Dermis microvascular lymphatic vessel endothelial cell (primary cell): Measurements from ENCODE around the gene ANXA9. TPM values are rescaled to one million over a fixed set of nuclear protein-coding genes. Genes with fewer than 3 reads are reported as not detected.

Experiments used
- DNase-seq, 2 donors: peaks; one replicate each; pipeline versions ENCODE4 v3.0.0 to v3.0.0-alpha.2; 2010; ENCODE audit warnings: low read depth in 2 of 2
- total RNA-seq: library from RNA; depleted of rRNA; stranded (reverse); fragments of >200 nt; gene quantifications from 2 replicates; pipeline ENCODE4 v1.2.1, GENCODE V29; 2014

Gene ANXA9, protein sequence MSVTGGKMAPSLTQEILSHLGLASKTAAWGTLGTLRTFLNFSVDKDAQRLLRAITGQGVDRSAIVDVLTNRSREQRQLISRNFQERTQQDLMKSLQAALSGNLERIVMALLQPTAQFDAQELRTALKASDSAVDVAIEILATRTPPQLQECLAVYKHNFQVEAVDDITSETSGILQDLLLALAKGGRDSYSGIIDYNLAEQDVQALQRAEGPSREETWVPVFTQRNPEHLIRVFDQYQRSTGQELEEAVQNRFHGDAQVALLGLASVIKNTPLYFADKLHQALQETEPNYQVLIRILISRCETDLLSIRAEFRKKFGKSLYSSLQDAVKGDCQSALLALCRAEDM
- not detected in 2 replicates for total RNA-seq

DNA sequence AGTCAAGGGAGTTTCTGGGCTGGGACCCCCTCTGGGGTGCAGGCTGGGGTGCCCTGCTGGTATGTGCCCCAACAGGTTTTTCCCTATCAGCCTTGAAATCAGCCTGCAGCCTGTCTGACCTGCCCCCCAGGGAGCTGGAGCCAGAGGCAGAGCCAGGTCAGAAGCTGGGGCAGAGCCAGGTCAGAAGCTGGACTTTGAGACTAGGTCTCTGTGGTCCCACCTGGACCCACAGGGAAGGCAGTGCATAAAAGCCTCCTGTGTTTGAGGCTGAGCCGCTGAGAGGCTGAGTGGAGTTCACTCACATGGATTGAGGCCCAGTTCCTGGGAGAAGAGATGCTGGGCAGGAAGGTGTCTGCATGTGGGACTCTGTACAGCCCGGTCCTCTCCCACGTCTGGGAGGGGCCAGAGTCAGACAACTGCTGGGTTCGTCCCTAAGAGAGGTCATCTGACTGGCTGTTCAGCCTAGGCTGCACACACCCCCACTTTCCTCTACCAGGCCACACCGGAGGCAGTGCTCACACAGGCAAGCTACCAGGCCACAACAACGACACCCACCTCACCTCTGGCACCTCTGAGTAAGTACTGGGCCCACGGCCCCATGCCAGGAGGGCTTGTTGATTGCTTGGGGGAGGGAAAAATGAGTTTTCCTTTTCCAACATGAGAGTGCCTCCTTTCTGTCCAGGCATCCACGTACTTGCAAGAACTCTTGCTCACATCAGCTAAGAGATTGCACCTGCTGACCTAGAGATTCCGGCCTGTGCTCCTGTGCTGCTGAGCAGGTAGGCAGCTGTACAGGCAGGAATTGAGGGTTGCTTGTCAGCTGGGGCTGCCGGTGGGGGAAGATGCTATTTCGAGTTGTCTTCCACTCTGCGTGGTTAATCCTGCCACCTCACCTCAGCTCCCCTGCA, at the start of gene ANXA9:
Gene ANXA9 (plus strand): TSS at position 488 of the 908 bp plus-strand sequence. CDS start 814 bp downstream, outside the sequence.
- no peak for DNase-seq

DNA sequence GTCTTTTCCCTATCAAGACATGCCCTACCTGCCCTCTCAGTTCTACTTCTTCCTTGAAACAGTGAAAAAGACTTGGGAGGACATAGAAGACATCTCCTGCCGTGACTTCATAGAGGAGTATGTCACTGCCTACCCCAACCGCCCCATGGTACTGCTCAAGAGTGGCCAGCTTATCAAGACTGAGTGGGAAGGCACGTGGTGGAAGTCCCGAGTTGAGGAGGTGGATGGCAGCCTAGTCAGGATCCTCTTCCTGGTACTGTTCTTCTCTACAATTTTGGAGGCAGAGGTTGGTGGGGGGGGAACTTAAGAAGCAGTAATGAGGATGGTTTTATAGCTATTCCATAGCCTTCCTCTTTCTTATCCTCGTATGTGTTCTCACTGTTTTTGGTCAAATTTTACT, 37.2 kb upstream of the ANXA9 start:
- DNase-seq: no peak

DNA sequence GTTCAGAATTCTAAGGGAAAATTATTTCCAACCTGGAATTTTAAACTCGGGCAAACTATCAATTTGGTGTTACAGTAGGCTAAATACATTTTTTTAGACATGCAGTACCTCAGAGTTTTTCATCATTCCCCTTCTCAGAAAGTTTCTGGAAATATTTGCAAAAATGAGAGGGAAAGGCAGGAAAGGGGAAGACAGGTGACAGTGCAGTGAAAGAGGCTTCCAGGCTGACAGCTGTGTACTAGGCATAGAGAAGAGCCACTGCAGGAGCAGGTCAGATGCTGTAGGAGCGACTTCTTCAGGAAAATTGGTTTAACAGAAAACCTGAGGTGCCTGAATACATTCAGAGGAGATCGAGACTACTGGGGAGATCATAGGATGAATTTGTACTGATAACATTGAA, 27.4 kb upstream of the ANXA9 start:
- DNase-seq: no peak

DNA sequence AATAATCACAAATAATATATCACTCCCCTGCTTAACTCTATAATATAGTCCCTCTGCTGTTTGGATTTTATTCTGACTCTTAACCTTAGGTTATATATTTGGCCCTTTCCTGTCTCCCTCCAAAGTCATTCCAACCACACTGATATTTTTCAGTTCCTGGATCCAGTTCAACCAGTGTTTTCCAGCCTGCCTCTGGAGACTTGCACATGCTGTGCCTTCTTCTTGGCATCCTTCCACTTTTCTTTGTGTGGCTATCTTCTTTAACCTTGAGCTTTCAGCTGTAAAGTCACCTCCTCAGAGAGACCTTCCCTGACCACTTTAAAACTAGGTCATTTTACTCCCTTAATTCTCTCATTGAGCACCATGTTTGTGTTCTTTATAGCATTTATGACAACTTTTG, 26.8 kb upstream of the ANXA9 start:
- no peak for DNase-seq

DNA sequence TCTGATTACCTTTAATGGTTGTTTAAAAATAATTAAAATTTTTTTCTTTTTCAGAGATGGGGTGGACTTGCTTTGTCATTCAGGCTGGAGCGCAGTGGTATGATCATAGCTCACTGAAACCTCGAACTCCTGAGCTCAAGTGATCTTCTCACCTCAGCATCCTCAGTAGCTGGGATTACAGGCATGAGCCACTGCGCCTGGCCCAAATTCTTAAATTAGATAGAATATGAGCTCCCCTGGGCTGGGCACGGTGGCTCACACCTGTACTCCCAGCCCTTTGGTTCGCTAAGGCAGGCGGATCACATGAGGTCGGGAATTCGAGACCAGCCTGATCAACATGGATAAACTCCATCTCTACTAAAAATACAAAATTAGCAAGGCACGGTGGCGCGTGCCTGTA, 24.4 kb upstream of the ANXA9 start:
- no peak for DNase-seq

DNA sequence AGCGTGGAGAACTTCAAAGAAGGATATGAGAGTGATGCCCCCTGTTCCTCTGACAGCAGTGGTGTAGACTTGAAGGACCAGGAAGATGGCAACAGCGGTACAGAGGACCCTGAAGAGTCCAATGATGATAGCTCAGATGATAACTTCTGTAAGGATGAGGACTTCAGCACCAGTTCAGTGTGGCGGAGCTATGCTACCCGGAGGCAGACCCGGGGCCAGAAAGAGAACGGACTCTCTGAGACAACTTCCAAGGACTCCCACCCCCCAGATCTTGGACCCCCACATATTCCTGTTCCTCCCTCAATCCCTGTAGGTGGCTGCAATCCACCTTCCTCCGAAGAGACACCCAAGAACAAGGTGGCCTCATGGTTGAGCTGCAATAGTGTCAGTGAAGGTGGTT, 21.4 kb upstream of the ANXA9 start:
- DNase-seq: no peak

DNA sequence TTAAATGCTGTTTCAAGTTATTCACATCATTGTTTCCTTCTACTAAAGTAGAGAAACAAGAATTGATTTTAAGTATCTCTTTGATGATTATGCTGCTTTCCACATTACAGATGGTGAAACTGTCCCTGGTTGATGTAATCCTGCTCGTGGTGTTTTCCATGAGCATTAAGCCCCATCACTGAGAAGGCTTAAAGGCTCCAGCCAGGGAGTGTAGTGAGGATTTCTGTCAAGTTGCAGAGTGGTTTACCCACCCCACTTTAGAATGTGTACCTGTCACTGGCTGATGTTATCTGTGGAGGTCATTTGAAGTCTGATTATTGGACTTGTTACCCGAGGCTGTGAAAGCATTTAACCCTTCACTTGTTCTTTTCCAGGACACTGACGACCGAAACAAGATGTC, 20.3 kb upstream of the ANXA9 start:
- DNase-seq: no peak

DNA sequence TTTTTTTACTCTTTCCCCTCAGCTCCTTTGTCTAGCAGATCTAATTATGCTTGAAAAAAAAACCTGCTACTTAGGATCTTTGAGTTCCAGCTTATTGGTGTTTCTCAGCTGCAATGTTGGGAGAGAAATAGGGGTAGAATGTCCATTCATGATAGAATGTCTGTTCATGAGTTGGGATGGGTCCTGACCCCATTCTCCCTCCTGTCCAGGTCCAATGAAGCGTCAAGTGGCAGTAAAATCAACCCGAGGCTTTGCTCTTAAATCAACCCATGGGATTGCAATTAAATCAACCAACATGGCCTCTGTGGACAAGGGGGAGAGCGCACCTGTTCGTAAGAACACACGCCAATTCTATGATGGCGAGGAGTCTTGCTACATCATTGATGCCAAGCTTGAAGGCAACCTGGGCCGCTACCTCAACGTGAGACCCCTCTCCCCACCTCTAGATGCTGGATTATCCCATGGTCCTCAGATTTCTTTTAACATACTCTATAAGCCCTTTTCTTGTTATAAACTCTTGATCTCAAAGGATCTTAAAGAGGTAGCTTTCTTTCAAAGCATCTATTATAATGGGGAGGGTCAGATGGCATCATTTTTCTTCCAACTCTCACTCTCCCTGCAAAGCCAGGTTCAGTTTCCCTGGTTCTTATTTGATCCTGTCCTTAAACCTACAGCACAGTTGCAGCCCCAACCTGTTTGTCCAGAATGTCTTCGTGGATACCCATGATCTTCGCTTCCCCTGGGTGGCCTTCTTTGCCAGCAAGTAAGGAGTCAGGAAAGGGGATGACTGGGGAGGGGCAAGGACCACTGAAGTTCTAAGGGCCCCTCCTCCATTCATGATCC, 18.6 kb upstream of the ANXA9 start:
- no peak for DNase-seq

DNA sequence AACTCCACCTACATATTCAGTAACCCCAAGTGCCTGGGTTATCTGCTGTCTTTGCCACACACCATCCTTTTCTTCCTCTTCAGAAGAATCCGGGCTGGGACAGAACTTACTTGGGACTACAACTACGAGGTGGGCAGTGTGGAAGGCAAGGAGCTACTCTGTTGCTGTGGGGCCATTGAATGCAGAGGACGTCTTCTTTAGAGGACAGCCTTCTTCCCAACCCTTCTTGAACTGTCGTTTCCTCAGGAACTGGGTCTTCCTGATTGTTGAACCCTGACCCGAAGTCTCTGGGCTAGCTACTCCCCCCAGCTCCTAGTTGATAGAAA, 18.0 kb upstream of the ANXA9 start:
- DNase-seq: no peak

DNA sequence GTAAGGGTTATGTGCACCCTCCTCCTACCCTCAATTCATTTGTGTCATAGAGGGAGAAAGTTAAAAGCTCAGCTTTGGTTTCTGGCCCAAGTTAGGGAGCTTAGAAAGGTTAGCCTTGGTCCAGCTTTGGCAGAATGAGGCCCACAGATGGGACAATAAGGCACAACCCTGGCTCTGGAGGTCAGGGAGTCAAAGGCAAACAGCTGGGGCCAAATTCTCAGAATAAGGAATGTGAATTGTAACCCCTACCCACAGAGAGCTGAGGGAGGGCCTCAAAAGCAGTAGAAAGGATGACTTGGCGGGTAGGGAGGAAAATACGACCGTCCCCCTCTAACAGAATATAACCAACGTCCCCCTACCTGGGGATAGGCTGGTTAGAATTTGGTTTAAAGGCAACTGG, 16.5 kb upstream of the ANXA9 start:
- DNase-seq: no peak

DNA sequence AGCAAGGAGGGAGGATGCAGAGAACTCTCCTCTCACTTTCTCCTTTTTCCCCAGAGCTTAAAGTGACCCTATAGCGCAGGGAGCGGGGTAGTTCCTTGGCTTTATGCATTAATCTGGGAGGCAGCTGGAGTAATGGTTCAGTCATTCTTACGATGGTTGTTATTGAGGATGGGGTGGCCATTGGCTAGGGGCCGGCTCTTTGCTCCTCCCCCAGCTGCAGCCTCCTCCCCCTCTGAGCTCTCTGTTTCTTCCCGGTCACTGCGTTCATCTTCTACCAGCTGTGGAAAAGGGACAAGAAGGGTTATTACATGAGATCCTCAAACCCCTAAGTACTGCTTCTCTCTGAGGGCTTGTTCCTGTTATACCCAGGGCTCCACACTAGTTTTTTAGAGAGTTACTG, 16.1 kb upstream of the ANXA9 start:
- DNase-seq: no peak

DNA sequence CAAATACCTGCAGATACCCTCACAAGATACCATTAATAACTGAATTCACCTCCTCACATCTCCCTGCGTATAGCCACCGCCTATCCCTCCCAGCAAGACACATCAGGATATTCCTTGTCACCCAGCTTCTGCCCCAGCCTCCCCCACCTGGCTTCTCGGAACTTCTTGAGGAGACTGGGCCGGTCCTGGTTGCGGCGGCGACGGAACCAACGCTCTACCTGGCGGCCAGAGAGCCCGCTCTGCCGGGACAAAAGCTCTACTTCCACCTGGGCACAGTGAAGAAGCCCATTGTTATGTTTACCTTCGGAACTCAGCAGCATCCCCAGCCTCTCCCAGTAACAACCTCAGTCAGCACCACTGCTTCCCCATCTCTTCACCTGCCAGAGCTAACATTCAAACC, 14.2 kb upstream of the ANXA9 start:
- no peak for DNase-seq

DNA sequence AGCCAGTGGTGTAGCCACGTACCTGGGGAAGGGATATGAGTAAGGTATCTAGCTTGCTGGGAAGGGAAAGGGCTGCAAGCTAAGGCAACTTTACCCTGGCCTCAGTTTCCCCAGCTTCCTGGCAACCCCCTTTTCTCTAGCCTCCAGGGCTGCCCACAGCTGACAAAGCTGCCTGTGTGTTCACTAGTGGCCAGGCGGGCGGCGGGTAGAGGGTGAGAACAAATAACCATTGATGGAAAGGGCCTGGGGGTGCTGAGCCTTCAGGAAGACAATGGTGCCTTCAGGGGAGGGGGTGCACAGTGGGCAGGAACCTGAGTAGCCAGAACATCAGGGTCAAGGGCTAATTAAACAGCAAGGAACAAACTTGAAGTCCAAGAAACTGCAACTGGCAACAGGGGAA, 13.6 kb upstream of the ANXA9 start:
- DNase-seq: no peak

DNA sequence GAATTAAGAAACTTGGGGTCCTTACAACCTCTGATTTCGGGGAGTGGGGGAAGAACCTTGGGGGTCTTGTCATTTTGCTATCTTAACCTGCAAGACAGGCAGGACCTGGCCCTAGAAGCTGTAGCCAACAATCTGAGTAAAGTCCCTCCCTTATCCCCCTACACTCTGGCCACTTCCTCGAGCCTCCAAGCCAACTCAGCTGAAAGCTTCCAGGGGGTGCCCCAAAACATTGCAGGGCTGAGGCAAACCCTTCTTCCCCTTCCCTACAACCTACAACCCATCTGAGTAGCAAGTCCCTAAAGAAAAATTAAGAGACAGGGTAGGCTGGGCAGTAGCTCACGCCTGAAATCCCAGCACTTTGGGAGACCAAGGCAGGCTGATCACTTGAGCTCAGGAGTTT, 12.5 kb upstream of the ANXA9 start:
- no peak for DNase-seq

DNA sequence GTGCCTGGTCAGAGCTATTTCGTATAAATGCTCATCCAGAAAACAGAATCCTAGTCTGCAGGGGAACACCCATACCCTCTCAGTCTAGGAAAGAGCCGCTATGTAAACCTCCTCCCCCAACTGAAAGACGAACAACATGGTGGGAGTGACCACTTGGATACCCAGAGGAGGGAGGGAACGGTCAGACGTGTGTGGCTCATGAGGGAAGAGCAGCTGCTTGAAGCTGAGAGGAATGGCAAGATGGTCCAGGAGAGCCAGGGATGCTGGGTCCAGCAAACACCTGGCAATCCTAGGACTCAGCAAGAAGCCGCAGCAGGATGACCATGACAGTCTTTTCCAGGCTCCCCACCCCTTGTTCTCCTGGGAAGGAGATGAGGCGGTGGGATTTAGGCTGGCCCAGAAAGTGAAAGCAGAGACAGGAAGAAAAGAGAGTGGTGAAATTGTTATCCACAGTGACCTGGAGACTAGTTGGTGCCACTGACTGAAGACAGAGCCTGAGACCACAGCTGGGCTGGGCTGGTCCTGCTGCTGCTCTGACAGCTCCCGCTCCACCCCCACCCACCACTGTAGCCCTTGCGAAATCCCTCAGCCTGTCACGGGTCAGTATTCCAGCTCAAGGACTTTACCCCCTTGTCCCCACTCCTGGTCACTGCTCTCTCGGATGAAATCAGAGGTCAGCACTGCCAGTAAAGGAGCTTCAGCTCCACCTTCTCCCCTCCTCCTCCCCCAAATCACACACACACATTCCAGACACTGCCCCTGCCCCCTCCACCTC, 11.1 kb upstream of the ANXA9 start:
- no peak for DNase-seq

DNA sequence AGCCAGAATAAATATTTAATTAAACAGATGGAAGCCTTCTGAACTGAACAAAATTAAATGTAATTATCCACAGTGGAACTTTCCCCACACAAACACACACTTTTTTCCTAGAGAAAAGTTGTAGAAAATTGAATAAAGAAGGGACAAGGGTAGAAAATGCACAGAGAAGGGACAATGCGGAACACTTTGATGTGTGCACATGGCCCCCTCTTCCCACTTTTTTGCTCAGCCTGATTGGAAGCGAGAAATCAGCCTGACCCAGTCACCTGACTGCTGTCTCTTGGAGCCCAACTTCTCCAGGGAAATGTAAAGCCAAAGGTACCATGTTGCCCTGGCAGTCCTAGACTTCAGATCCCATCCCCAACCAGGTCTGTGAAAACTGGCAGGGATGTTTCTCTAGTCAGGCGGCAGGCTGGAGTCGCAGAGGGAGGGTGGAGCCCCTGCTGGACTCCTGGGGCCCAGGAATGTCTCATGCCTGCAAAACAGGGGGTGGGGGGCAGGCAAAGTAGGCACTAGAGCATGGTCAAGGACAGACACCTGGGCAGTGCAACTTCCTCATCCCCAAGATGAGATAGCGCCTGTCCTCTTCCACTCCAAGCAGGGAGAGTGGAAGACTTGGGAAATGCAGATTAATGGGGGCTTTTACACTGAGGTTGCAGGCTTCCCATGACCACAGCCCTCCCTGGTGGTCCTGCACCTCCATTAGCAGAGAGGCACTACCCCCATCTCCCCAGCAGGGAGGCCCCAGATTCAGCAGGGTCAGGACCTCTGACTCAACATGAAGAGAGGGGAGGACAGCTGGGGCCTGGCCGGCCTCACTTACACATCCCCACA, 10.3 kb upstream of the ANXA9 start:
- no peak for DNase-seq

DNA sequence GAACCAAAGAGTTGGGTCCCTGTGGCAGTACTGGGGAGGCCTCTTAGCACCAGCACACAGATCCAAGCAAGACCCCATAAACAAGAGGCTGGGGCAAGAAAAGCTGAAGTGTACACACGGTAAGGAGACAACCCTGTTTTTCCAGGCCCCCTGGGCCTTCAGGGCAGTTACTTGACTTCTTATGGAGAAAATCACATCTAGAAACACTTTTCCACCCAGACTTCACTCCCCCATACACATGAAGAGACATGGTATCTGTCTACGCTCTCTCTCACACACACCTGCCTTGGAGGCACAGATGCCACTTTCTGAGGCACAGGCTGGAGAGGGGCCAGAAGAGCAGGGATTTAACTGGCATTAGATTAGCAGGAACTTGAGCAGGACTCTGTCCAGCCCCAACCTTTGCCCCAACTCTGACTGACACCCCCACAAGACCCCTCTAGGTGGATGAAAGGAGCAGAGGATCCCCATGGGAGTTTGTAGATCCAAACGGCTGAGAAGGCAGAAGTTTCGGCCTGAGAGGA, 9.6 kb upstream of the ANXA9 start:
- DNase-seq: no peak

DNA sequence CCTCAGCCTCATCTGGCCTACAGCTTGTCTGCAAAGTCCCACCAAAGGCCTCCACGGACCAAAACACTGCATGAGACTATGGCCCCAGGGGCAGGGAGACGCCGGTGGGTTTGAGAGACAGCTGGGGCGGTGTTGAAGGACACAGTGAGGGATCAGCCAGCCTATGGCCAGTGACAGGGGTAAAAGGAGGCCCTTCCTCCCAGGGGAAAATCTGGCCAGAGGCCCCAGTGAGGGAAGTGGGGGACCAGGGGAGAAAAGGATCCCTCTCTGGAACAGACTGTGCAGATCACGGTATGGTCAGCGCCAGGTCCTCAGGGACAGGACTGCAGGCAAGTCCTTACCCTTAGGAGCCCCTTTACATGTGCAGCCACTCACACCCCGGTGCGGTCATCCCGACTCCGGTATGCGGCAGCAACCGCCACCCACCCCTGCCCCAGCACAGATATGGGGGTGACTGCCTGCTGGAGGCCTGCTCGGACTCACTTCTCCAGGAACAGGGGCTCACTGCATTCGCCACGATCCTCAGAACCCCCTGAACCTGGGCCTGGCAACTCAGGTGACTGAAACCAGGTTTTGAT, 8.7 kb upstream of the ANXA9 start:
- peak in 1 of 2 donors; percentile 19 for DNase-seq

DNA sequence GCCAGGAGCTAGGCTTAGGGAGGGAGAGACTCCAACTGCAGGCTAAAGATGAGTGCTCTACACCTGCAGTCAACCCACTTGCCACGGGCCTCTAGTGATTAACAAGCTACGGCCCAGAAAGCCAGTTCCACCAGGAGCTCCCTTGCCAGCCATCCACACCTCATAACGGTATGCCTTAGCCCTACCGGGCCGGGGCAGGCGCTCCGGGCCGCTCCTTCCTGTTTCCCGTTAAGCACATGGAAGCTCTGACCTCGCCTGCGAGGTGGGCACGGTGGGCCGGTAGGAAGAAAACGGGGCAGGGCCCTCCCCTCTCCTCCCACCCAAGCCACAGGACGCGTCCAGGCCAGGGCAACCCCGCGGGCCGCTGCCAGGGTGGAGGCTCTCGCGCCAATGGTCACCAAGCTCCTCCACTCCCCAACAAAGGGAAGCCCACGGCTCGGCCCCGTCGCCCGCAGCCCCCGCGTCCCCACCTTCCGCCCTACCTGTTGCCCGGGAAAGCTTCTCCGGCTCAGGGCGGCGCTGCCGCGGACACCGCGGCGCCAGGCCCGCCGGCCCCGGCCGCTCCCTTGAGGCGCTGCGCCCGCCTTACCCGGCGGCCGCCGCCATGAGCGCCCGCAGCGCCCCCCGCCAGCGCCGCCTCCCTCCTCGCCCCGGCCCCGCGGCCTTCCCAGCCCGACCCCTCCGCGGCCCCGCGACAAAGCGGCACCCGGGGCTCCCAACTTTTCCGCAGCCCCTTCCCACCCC, 8.1 kb upstream of the ANXA9 start:
- peak; percentile 12 to 58 for DNase-seq
